IPS DF 6.9 (cell line): ENCODE measurements around the gene FFAR1.
"Not testable (repeated sequence)": the region's sequence is repeated elsewhere in the genome, so short reads cannot be mapped to it uniquely, and the experiment has no call there.

Experiments
- DNase-seq: peaks from one replicate; pipeline ENCODE4 v3.0.0-alpha.2; 2013; ENCODE audit warnings: low read depth, low spot score
- H3K27ac ChIP-seq: one replicate; pipeline ENCODE4 v1.5.1; 2013; ENCODE audit warnings: low read length, control low read depth
- H3K27me3 ChIP-seq: 2 replicates; pipeline ENCODE4 v1.6.1; 2013; ENCODE audit warnings: mild to moderate bottlenecking, low read length; ENCODE audit not compliant: control insufficient read depth, insufficient read depth
- H3K36me3 ChIP-seq: 2 replicates; pipeline ENCODE4 v1.6.1; 2013; ENCODE audit warnings: low read length; ENCODE audit not compliant: control insufficient read depth, insufficient read depth
- H3K4me1 ChIP-seq: 2 replicates; pipeline ENCODE4 v1.6.1; 2013; ENCODE audit warnings: low read length; ENCODE audit not compliant: control insufficient read depth, insufficient read depth
- H3K4me3 ChIP-seq: 2 replicates; pipeline ENCODE4 v1.5.1; 2013; ENCODE audit warnings: mild to moderate bottlenecking, low read length
- H3K9me3 ChIP-seq: 2 replicates; pipeline ENCODE4 v1.6.1; 2013; ENCODE audit warnings: low read length, inconsistent platforms; ENCODE audit not compliant: control insufficient read depth, insufficient read depth
- WGBS: extraction: QIAGEN DNeasy Blood & Tissue Kit; methylation state at CpG from one replicate; pipeline ENCODE4 v1.1.7; 2013; ENCODE audit warnings: mixed read lengths, missing lambda C conversion rate; ENCODE audit not compliant: insufficient read length, insufficient coverage; 5-methylcytosine and 5-hydroxymethylcytosine counted together

The FFAR1 gene

DNA sequence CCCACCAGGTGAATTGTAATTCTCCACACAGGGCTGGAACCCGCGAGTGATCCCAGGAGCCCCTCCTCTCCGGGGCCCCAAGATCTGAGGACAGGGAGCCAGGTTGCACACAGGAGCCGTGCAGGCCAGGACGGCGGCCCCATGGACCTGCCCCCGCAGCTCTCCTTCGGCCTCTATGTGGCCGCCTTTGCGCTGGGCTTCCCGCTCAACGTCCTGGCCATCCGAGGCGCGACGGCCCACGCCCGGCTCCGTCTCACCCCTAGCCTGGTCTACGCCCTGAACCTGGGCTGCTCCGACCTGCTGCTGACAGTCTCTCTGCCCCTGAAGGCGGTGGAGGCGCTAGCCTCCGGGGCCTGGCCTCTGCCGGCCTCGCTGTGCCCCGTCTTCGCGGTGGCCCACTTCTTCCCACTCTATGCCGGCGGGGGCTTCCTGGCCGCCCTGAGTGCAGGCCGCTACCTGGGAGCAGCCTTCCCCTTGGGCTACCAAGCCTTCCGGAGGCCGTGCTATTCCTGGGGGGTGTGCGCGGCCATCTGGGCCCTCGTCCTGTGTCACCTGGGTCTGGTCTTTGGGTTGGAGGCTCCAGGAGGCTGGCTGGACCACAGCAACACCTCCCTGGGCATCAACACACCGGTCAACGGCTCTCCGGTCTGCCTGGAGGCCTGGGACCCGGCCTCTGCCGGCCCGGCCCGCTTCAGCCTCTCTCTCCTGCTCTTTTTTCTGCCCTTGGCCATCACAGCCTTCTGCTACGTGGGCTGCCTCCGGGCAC is 3.9 kb downstream of the FFAR1 start:
- Histone ChIP-seq H3K4me1 (peaks cover 6% of the 10 kb centered on the region), H3K36me3 (no peaks in the 10 kb centered on the region), H3K27me3 (no peaks in the 10 kb centered on the region), H3K27ac (no peak overlapping the region), H3K4me3 (no peak overlapping the region), H3K9me3 (no peaks in the 10 kb centered on the region)
- WGBS: no CpG with 5 or more reads among the region's 47 CpGs
- DNase-seq: no peak

DNA sequence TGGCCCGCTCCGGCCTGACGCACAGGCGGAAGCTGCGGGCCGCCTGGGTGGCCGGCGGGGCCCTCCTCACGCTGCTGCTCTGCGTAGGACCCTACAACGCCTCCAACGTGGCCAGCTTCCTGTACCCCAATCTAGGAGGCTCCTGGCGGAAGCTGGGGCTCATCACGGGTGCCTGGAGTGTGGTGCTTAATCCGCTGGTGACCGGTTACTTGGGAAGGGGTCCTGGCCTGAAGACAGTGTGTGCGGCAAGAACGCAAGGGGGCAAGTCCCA is 4.4 kb downstream of the FFAR1 start:
- H3K36me3 ChIP-seq: no peaks in the 10 kb centered on the region
- no peak overlapping the region for H3K27ac ChIP-seq
- DNase-seq: no peak
- H3K27me3 ChIP-seq: no peaks in the 10 kb centered on the region
- peaks cover 6% of the 10 kb centered on the region for H3K4me1 ChIP-seq
- H3K4me3 ChIP-seq: no peak overlapping the region
- WGBS: no CpG with 5 or more reads among the region's 18 CpGs
- H3K9me3 ChIP-seq: no peaks in the 10 kb centered on the region

DNA sequence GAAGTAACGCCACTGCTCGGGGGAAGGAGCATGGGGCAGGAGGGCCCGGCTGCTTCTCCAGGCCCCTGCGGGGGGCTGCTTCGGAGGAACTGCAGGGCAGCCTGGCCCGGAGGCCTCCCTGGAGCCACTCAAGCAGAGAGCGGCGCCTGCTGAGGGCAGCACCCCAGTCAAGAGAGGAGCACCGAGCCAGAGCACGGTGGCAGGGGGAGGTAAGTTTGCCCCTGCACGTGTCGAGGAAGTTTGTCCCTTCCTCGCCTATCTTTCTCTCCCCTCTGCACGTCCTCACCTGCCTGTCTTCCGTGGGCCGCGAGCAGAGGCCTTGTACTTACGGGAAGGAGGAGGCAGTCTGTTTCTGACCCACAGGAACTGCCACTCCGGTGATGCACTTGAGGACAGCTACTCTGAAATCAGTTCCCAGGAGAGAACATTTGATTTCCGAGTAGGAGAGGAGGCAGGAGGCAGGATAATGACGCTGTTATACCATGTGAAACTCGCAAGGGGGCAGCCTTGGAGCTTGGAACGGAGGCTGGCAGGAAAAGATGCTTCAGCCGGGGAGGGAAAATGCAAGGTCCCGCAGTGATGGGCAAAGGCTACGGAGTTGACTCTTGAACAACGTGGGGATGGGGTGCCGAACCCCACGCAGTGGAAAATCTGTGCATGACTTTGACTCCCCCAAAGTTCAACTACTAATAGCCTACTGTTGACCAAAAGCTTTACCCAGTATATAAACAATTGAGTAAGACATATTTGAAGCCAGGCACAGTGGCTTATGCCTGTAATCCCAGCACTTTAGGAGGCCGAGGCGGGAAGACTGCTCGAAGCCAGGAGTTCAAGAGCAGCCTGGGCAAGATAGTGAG is 5.0 kb downstream of the FFAR1 start:
- WGBS: no CpG with 5 or more reads among the region's 32 CpGs
- Histone ChIP-seq H3K4me1 (peaks cover 6% of the 10 kb centered on the region), H3K27me3 (no peaks in the 10 kb centered on the region), H3K9me3 (no peaks in the 10 kb centered on the region), H3K4me3 (no peak overlapping the region), H3K27ac (no peak overlapping the region), H3K36me3 (no peaks in the 10 kb centered on the region)
- DNase-seq: peak; percentile 76

DNA sequence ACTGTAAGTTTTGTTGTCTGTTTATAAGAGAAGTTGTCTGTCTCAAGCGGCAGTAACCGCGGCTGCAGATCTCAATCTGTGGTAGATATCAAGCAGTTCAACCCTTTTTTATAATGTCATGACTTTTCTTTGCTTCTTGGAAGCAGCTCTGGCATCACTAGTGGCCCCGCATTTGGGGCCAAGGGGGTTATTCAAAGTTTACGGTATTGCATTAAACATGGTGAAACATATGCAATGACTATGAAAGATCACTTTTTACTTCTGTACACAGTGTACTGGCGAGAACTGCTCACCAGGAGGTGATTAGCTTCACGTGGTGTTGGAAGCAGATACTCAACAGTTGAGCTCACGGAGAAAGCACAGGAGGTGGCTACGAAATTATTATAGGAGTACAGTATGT is 5.9 kb downstream of the FFAR1 start:
- no peaks in the 10 kb centered on the region for H3K36me3 ChIP-seq
- H3K9me3 ChIP-seq: no peaks in the 10 kb centered on the region
- no CpG with 5 or more reads among the region's 9 CpGs for WGBS
- no peak overlapping the region for H3K27ac ChIP-seq
- no peak for DNase-seq
- peaks cover 6% of the 10 kb centered on the region for H3K4me1 ChIP-seq
- no peaks in the 10 kb centered on the region for H3K27me3 ChIP-seq
- no peak overlapping the region for H3K4me3 ChIP-seq

DNA sequence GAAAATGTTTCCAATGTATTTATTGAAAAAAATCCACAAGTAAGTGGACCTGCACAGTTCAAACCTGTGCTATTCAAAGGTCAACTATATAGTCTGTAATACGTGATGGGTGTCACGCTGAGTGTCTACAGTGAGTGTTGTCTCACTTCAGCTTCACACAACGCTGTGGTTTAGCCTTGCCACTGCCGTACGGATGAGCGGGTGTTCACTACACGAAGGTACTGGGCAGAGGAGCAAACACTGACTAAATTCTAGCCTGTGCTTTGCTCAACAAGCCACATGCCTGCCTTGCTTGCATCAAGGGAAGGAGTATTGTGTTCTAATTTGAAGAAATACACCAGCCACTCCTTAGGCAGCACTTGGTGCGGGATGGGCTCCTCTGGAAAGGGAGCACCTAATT is 7.2 kb downstream of the FFAR1 start:
- no peak for DNase-seq
- Histone ChIP-seq H3K27me3 (no peaks in the 10 kb centered on the region), H3K27ac (no peak overlapping the region), H3K36me3 (no peaks in the 10 kb centered on the region), H3K4me3 (no peak overlapping the region), H3K4me1 (peaks cover 2% of the 10 kb centered on the region; the same call in 1 of the 2 replicates), H3K9me3 (no peaks in the 10 kb centered on the region)
- no CpG with 5 or more reads among the region's 8 CpGs for WGBS

DNA sequence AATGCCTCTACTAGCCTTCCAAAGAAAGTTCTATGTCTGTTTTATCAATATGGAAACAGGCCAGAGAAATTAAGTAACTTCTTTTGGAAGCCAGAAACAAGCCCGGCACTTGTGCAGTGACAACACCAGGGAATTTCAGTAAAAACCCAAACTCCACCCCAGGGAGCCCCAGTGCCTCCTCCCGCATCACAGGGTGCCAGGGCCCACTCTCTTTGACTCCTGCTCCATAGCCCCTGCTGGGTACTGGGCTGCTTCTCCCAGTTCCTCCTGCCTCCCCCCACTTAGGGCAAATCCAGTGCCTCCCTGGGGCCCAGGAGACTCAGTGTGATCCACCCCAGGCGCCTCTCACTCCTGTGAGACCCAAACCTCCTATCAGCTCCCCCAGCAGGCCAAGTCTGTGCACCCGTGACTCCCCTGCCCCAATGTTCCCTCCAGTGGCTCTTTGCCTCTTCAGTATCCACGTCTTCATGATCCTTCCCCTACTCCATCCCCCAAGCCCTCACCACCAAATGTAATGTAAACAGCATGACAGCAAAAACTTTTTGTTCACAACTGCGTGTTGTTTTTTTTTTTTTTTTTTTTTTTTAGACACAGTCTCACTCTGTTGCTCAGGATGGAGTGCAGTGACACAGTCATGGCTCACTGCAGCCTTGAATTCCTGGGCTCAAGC is 8.2 kb downstream of the FFAR1 start:
- no CpG with 5 or more reads among the region's 6 CpGs for WGBS
- H3K4me1 ChIP-seq: peaks cover 2% of the 10 kb centered on the region; the same call in 1 of the 2 replicates
- no peak overlapping the region for H3K27ac ChIP-seq
- H3K27me3 ChIP-seq: no peaks in the 10 kb centered on the region
- H3K9me3 ChIP-seq: no peaks in the 10 kb centered on the region
- no peaks in the 10 kb centered on the region for H3K36me3 ChIP-seq
- DNase-seq: no peak
- H3K4me3 ChIP-seq: no peak overlapping the region

DNA sequence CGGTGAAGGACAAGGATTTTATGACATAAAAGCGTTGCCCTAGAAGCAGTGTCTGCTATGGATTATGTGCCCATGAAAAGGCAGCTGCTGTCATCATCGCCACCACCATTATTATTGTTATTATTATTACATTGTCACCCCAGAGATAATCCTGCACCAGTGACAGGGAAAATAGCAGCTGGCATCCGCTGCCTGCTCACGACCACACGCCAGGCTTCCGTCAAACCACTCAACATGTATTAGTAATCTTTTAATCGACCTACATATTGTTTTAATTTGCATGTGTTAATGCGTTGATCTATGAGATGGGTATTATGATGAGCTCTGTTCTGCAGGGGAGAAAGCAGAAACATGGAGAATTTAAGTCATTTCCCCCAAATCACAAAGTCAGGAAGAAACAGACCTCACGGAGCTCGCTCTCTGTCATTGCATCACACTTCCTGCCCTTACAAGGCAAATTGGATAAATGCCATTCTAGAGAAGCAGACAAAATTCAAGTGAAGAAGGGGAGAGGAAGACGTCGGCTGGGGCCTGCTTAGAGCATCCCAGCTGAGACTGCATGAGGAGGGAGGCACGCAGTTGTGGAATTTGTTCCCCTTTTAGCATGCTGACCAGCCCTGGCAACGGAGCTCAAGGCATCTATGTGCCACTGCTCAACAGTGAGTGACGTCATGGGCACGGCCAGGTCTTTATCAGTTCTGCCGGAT is 10.3 kb downstream of the FFAR1 start, which contains the start of gene FFAR3:
TSS of gene FFAR3 (plus strand) at position 594 of the 707 bp plus-strand sequence. CDS start 431 bp downstream, outside the sequence.
- H3K36me3 ChIP-seq: no peaks in the 10 kb centered on the region
- H3K4me3 ChIP-seq: no peak within 1 kb of the TSS
- H3K4me1 ChIP-seq: no peaks in the 10 kb centered on the region
- H3K27ac ChIP-seq: no peak within 1 kb of the TSS
- H3K9me3 ChIP-seq: no peaks in the 10 kb centered on the region
- no peaks in the 10 kb centered on the region for H3K27me3 ChIP-seq
- no peak for DNase-seq
- no CpG with 5 or more reads among the region's 18 CpGs for WGBS

DNA sequence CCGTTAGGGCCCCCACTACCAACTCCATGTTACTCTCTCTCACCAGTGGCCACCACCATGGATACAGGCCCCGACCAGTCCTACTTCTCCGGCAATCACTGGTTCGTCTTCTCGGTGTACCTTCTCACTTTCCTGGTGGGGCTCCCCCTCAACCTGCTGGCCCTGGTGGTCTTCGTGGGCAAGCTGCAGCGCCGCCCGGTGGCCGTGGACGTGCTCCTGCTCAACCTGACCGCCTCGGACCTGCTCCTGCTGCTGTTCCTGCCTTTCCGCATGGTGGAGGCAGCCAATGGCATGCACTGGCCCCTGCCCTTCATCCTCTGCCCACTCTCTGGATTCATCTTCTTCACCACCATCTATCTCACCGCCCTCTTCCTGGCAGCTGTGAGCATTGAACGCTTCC is 11.1 kb downstream of the FFAR1 start:
- not testable (repeated sequence) for H3K4me1 ChIP-seq, H3K27me3 ChIP-seq, H3K4me3 ChIP-seq, H3K36me3 ChIP-seq, H3K9me3 ChIP-seq, DNase-seq, H3K27ac ChIP-seq
- WGBS: no CpG with 5 or more reads among the region's 16 CpGs

DNA sequence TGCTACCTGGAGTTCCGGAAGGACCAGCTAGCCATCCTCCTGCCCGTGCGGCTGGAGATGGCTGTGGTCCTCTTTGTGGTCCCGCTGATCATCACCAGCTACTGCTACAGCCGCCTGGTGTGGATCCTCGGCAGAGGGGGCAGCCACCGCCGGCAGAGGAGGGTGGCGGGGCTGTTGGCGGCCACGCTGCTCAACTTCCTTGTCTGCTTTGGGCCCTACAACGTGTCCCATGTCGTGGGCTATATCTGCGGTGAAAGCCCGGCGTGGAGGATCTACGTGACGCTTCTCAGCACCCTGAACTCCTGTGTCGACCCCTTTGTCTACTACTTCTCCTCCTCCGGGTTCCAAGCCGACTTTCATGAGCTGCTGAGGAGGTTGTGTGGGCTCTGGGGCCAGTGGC is 11.7 kb downstream of the FFAR1 start:
- WGBS: no CpG with 5 or more reads among the region's 21 CpGs

DNA sequence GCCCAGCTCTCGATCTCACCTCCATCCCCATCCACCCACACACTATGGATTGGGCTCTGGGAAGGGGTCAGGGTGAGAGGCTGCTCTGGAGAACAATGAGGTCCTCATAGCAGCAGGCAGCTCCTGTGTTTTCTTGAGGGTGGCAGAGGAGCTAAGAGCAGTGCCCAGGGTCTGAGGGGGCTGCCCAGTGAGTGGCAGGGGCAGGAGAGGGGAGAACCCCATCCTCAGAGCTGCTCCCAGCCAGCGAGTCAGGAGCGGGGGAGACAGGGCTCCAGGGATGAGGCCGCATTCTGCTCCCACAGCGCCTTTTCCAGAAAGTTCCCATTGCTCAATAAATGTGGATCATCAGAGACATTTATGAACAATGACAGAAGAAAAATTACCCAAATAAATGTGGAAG is 12.4 kb downstream of the FFAR1 start:
- H3K27me3 ChIP-seq, H3K9me3 ChIP-seq, H3K4me1 ChIP-seq, H3K4me3 ChIP-seq, H3K27ac ChIP-seq, DNase-seq, H3K36me3 ChIP-seq: not testable (repeated sequence)
- WGBS: no CpG with 5 or more reads among the region's 5 CpGs

More for the DNA sequence above, 11.7 kb downstream of the FFAR1 start:
- not testable (repeated sequence) for H3K27me3 ChIP-seq, H3K36me3 ChIP-seq, H3K27ac ChIP-seq, H3K4me1 ChIP-seq, H3K4me3 ChIP-seq, DNase-seq, H3K9me3 ChIP-seq
